WTC11 (cell line): Measurements from ENCODE around the gene MIPOL1. TPM values are rescaled to one million over a fixed set of nuclear protein-coding genes. Genes with fewer than 3 reads are reported as not detected.

Experiments
- ATAC-seq: fragments of 200-7000 bp; cut with Tn5 transposase; 2 replicates; pipeline ENCODE4 v1.10.0; 2021; ENCODE audit warnings: mild to moderate bottlenecking, moderate library complexity
- CTCF ChIA-PET: fragments of 300-600 bp; sonication (Branson Sonifier 250); formaldehyde crosslinking; loops from one replicate; lab custom pipeline; 2021; ENCODE audit warnings: antibody characterized with exemption; lab: Charles Lee
- POLR2A ChIA-PET: fragments of 350-600 bp; sonication (Branson Sonifier 250); formaldehyde crosslinking; loops from one replicate; lab custom pipeline; 2021; ENCODE audit warnings: antibody characterized with exemption; lab: Charles Lee
- DNase-seq: peaks from one replicate; pipeline ENCODE4 v3.0.0; 2021; ENCODE audit warnings: low spot score
- H3K27ac Mint-ChIP-seq: 2 replicates; pipeline ENCODE4 v1.8.0; 2021; ENCODE audit warnings: mixed read lengths
- H3K27me3 Mint-ChIP-seq: 2 replicates; pipeline ENCODE4 v1.8.0; 2021; ENCODE audit warnings: low read depth, mild to moderate bottlenecking, moderate library complexity, mixed read lengths
- H3K36me3 Mint-ChIP-seq: 2 replicates; pipeline ENCODE4 v1.8.0; 2021; ENCODE audit warnings: mixed read lengths
- H3K4me1 Mint-ChIP-seq: 2 replicates; pipeline ENCODE4 v1.8.0; 2022; ENCODE audit warnings: mixed read lengths
- H3K4me3 Mint-ChIP-seq: 2 replicates; pipeline ENCODE4 v1.8.0; 2021; ENCODE audit warnings: mild to moderate bottlenecking, moderate library complexity, mixed read lengths
- H3K9me3 Mint-ChIP-seq: 2 replicates; pipeline ENCODE4 v1.8.0; 2021; ENCODE audit warnings: mixed read lengths
- ATF1 ChIP-seq: sonication (generic); formaldehyde crosslinking; IDR thresholded peaks from 2 replicates; pipeline ENCODE4 v1.8.1; 2023; ENCODE audit warnings: mild to moderate bottlenecking, moderate library complexity, missing genetic modification reagents
- FOXJ3 ChIP-seq: sonication (generic); formaldehyde crosslinking; IDR thresholded peaks from 2 replicates; pipeline ENCODE4 v1.9.0; 2021; ENCODE audit warnings: missing genetic modification reagents, mild to moderate bottlenecking, borderline replicate concordance
- GABPB1 ChIP-seq: sonication (generic); formaldehyde crosslinking; IDR thresholded peaks from 2 replicates; pipeline ENCODE4 v1.8.1; 2023; ENCODE audit warnings: mild to moderate bottlenecking, missing genetic modification reagents
- KAT7 ChIP-seq: sonication (generic); formaldehyde crosslinking; IDR thresholded peaks from 2 replicates; pipeline ENCODE4 v1.8.1; 2023; ENCODE audit warnings: missing genetic modification reagents, mild to moderate bottlenecking, borderline replicate concordance
- PRRX2 ChIP-seq: fragments of 250-450 bp; sonication (Bioruptor Pico); IDR thresholded peaks from 2 replicates; pipeline ENCODE4 v1.8.0; 2021; ENCODE audit warnings: mild to moderate bottlenecking
- SMAD3 ChIP-seq: sonication (generic); formaldehyde crosslinking; IDR thresholded peaks from 2 replicates; pipeline ENCODE4 v1.8.0; 2022; ENCODE audit warnings: missing genetic modification reagents, mild to moderate bottlenecking, borderline replicate concordance
- TEAD4 ChIP-seq: sonication (generic); formaldehyde crosslinking; IDR thresholded peaks from 2 replicates; pipeline ENCODE4 v1.8.0; 2022; ENCODE audit warnings: mild to moderate bottlenecking, missing genetic modification reagents
- ZMAT4 ChIP-seq: fragments of 250-450 bp; sonication (Bioruptor Pico); IDR thresholded peaks from 2 replicates; pipeline ENCODE4 v1.9.0; 2021; ENCODE audit warnings: mild to moderate bottlenecking
- ZNF138 ChIP-seq: sonication (generic); formaldehyde crosslinking; conservative IDR thresholded peaks from 2 replicates; pipeline ENCODE4 v1.8.1; 2022; ENCODE audit warnings: mild to moderate bottlenecking, moderate library complexity, missing genetic modification reagents
- ZNF219 ChIP-seq: sonication (generic); formaldehyde crosslinking; IDR thresholded peaks from 2 replicates; pipeline ENCODE4 v1.8.0; 2023; ENCODE audit warnings: missing genetic modification reagents, mild to moderate bottlenecking, borderline replicate concordance
- ZNF317 ChIP-seq: sonication (generic); formaldehyde crosslinking; IDR thresholded peaks from 2 replicates; pipeline ENCODE4 v1.8.1; 2023; ENCODE audit warnings: low read depth, mild to moderate bottlenecking, moderate library complexity, missing genetic modification reagents, borderline replicate concordance
- ZNF512 ChIP-seq: sonication (generic); formaldehyde crosslinking; IDR thresholded peaks from 2 replicates; pipeline ENCODE4 v1.8.1; 2022; ENCODE audit warnings: missing genetic modification reagents, borderline replicate concordance
- total RNA-seq: library from RNA; stranded (reverse); gene quantifications from 3 replicates; pipeline ENCODE4 v1.2.3, GENCODE V29; 2021
- TF ChIP-seq, protein P1 (sequence below): sonication (generic); formaldehyde crosslinking; IDR thresholded peaks from 2 replicates; pipeline ENCODE4 v1.8.1; 2023; ENCODE audit warnings: mild to moderate bottlenecking, moderate library complexity, missing genetic modification reagents
- TF ChIP-seq, protein P2 (sequence below): sonication (generic); formaldehyde crosslinking; IDR thresholded peaks from 2 replicates; pipeline ENCODE4 v1.8.1; 2023; ENCODE audit warnings: mild to moderate bottlenecking, missing genetic modification reagents, moderate library complexity
- TF ChIP-seq, protein P3 (sequence below): fragments of 250-450 bp; sonication (Bioruptor Pico); IDR thresholded peaks from 2 replicates; pipeline ENCODE4 v1.9.0; 2021; ENCODE audit warnings: moderate library complexity, mild to moderate bottlenecking, inconsistent platforms, borderline replicate concordance

MIPOL1 gene
- total RNA-seq, 1 experiment from 2014 or later: 13.1 TPM

GRCh38 chr14:37526994-37527393 lies 329.3 kb downstream of the MIPOL1 start:
- Mint-ChIP-seq H3K4me3 (no peak overlapping the region), H3K27me3 (no peaks in the 10 kb centered on the region), H3K4me1 (no peaks in the 10 kb centered on the region), H3K9me3 (no peaks in the 10 kb centered on the region), H3K27ac (no peak overlapping the region), H3K36me3 (no peaks in the 10 kb centered on the region)
- ChIA-PET POLR2A (no interaction called here), CTCF (no interaction called here)
- TF ChIP-seq SMAD3 (CRISPR knock-in tag) (no peak), ZNF317 (CRISPR knock-in tag) (no peak), ZNF138 (CRISPR knock-in tag) (no peak), ZNF512 (CRISPR knock-in tag) (no peak), ZMAT4 (CRISPR knock-in tag) (no peak), PRRX2 (CRISPR knock-in tag) (no peak)
- TF ChIP-seq, protein P1, sequence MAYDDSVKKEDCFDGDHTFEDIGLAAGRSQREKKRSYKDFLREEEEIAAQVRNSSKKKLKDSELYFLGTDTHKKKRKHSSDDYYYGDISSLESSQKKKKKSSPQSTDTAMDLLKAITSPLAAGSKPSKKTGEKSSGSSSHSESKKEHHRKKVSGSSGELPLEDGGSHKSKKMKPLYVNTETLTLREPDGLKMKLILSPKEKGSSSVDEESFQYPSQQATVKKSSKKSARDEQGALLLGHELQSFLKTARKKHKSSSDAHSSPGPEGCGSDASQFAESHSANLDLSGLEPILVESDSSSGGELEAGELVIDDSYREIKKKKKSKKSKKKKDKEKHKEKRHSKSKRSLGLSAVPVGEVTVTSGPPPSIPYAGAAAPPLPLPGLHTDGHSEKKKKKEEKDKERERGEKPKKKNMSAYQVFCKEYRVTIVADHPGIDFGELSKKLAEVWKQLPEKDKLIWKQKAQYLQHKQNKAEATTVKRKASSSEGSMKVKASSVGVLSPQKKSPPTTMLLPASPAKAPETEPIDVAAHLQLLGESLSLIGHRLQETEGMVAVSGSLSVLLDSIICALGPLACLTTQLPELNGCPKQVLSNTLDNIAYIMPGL (CRISPR knock-in tag): no peak
- ATAC-seq (no peak), DNase-seq (no peak)

- POLR2A ChIA-PET: no interaction called here
- Mint-ChIP-seq H3K9me3 (peaks cover 4% of the 10 kb centered on the region; the same call in 1 of the 2 replicates), H3K27ac (no peak overlapping the region)
- TF ChIP-seq ZNF219 (CRISPR knock-in tag): no peak
- TF ChIP-seq, all 79 proteins: peak for 0
- no peaks in the 10 kb centered on the region for H3K4me1 Mint-ChIP-seq
- H3K27me3 Mint-ChIP-seq: no peaks in the 10 kb centered on the region
- no peak overlapping the region for H3K4me3 Mint-ChIP-seq
- H3K36me3 Mint-ChIP-seq: no peaks in the 10 kb centered on the region
- no peak for DNase-seq
- no peak for ATAC-seq
- CTCF ChIA-PET: interaction anchor here (0.6 kb wide), 1 partner anchor 934 kb away, joined by 3 read pairs; no protein-coding TSS in a partner anchor
Measured at GRCh38 chr14:37539992-37540391, 342.3 kb downstream of the MIPOL1 start.

DNA sequence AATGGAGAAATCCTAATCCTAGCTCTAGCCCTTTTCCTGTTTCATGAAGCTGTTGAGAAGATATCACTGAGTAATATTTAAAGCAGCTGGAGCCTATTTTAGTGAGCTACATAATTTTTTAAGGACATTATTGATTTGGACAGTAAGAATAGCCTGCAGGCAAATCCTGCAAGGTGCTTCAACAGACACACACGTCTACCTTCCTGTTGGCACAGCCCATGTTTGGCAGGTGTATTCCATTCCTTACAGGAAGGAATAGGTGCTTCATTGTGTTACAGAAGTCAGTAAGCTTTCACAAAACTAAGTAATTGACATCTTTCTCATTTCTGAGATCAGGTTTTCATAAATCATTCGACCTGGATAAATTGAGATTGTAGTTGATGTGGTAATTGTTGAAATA lies 346.7 kb downstream of the MIPOL1 start:
- TF ChIP-seq, protein P2, sequence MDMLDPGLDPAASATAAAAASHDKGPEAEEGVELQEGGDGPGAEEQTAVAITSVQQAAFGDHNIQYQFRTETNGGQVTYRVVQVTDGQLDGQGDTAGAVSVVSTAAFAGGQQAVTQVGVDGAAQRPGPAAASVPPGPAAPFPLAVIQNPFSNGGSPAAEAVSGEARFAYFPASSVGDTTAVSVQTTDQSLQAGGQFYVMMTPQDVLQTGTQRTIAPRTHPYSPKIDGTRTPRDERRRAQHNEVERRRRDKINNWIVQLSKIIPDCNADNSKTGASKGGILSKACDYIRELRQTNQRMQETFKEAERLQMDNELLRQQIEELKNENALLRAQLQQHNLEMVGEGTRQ (CRISPR knock-in tag): no peak
- TF ChIP-seq KAT7 (CRISPR knock-in tag): no peak
- TF ChIP-seq ATF1 (CRISPR knock-in tag): no peak
- no peak for TF ChIP-seq FOXJ3 (CRISPR knock-in tag)
- no peak for TF ChIP-seq PRRX2 (CRISPR knock-in tag)
- TF ChIP-seq TEAD4: no peak
- TF ChIP-seq, protein P3, sequence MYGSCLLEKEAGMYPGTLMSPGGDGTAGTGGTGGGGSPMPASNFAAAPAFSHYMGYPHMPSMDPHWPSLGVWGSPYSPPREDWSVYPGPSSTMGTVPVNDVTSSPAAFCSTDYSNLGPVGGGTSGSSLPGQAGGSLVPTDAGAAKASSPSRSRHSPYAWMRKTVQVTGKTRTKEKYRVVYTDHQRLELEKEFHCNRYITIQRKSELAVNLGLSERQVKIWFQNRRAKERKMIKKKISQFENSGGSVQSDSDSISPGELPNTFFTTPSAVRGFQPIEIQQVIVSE (CRISPR knock-in tag): no peak
- peak; percentile 11; the same call in 1 of the 2 replicates for TF ChIP-seq GABPB1 (CRISPR knock-in tag)
- Mint-ChIP-seq H3K4me3 (no peak overlapping the region), H3K27ac (no peak overlapping the region), H3K27me3 (no peaks in the 10 kb centered on the region), H3K9me3 (peaks cover under 1% of the 10 kb centered on the region; the same call in 1 of the 2 replicates), H3K4me1 (no peaks in the 10 kb centered on the region), H3K36me3 (no peaks in the 10 kb centered on the region)
- ChIA-PET POLR2A (no interaction called here), CTCF (no interaction called here)
- ATAC-seq (no peak), DNase-seq (no peak)
